ENCODE results near the gene HPCAL1.

Gene HPCAL1

GRCh38 chr2:10373931-10374330 lies 71.2 kb downstream of the HPCAL1 start:
- no peak overlapping the region for H3K4me3 ChIP-seq (ENCODE audit: low read length)
- no peak for TF ChIP-seq CTCF (conservative IDR thresholded peaks at IDR 0.05; ENCODE audit: low read length)
- DNase-seq (ENCODE audit: low read depth): no peak

DNA sequence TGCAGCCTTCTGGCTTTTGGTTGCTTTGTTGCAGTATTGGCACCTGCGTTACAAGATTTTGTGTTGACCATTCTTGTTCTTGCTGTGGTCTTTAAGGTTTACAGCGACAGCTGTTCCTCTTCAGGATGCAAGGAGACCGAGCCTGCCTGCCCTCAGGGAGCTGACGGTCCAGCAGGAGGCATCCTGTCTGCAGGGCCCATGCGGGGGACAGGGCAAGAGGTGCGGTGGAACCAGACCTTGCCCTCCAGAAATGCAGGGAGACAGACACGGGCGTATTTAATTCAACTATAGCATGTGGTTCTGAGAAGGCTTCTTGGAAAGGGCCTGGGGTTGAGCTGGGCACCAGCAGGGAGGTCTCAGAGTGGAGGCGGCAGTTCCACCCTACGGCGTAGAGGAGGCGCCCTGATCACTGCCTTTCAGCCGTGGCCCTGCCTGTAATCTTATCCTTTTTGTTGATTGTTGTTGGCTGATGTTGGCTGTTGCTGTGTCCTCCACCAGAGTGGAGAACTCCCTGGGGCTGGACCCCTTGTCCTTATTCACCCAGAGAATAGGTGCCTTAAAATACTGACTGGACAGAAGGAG lies 71.7 kb downstream of the HPCAL1 start:
- TF ChIP-seq CTCF (conservative IDR thresholded peaks at IDR 0.05; ENCODE audit: low read length): no peak
- DNase-seq (ENCODE audit: low read depth): no peak
- H3K4me3 ChIP-seq (ENCODE audit: low read length): no peak overlapping the region

DNA sequence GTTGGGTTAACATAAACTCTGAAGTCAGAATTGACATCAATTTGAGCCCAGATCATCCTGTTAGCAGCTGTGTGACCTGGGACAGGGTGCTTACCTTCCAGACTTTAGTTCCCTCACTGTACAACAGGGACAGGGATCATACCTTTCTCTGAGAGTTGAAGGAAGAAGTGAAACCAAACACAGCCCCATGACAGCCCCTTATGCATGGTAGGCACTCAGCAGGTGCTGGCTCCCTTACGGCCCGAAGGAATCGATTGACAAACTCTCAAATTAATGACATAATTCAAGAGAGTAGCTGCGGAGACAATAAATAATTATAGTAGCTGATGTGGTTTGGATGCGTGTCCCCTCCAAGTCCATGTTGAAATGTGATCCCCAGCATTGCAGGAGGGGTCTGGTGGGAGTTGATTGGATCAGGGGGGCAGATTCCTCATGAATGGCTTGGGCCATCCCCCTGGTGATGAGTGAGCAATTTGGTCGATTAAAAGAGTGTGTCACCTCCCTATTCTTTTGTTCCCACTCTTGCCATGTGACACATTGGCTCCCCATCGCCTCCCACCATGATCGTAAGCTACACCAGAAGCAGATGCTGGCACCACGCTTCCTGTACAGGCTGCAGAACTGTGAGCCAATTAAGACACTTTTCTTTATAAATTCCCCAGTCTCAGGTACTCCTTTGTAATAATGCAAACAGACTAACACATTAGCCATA lies 73.0 kb downstream of the HPCAL1 start:
- no peak overlapping the region for H3K4me3 ChIP-seq (ENCODE audit: low read length)
- DNase-seq (ENCODE audit: low read depth): no peak

GRCh38 chr2:10377052-10377746 lies 74.5 kb downstream of the HPCAL1 start:
- no peak for DNase-seq (ENCODE audit: low read depth)
- no peak for TF ChIP-seq CTCF (conservative IDR thresholded peaks at IDR 0.05; ENCODE audit: low read length)
- no peak overlapping the region for H3K4me3 ChIP-seq (ENCODE audit: low read length)

More for the DNA sequence above, 73.0 kb downstream of the HPCAL1 start:
- TF ChIP-seq CTCF (conservative IDR thresholded peaks at IDR 0.05; ENCODE audit: low read length): no peak

- TF ChIP-seq CTCF (conservative IDR thresholded peaks at IDR 0.05; ENCODE audit: low read length): no peak
- no peak overlapping the region for H3K4me3 ChIP-seq (ENCODE audit: low read length)
- DNase-seq (ENCODE audit: low read depth): no peak
Observed at GRCh38 chr2:10377747-10378085, 75.0 kb downstream of the HPCAL1 start.

DNA sequence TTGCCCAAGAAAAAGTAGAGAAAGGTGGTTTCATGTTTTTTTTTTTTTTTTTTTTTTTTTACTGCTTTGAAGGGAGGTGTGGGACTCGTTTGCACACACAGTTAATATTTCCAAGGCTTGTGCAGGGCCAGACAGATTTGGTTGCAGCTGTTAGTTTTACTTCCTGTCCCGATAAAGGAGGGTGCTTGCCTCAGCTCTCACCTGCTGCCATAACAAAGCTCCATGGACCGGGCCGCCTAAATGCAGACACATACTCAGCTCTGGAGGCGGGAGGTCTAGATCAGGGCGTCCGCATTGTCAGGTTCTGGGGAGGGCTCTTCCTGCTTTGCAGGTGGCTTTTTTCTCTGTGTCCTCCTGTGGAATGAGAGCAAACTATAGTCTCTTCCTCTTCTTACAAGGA lies 75.5 kb downstream of the HPCAL1 start:
- no peak for DNase-seq (ENCODE audit: low read depth)
- no peak for TF ChIP-seq CTCF (conservative IDR thresholded peaks at IDR 0.05; ENCODE audit: low read length)
- no peak overlapping the region for H3K4me3 ChIP-seq (ENCODE audit: low read length)

Data from AG10803 (cell line).